Right lobe of liver (tissue), 4 donors: ENCODE results near the gene TMEM200A.

Experiments used
- POLR2A ChIP-seq: fragments of 450-650 bp; IDR thresholded peaks from one replicate; pipeline ENCODE4 v1.6.1; 2017; ENCODE audit warnings: antibody characterized with exemption, mild to moderate bottlenecking
- TF ChIP-seq, protein P1 (sequence below), 4 donors: fragments of 200-600 bp in 3 of 4; fragments of 450-650 bp in 1 of 4; IDR thresholded peaks; one replicate each; pipeline versions ENCODE4 v1.5.1 to v1.8.0; 2016 to 2022; ENCODE audit warnings: antibody characterized with exemption in 4 of 4, mild to moderate bottlenecking in 2 of 4
- donor health status: DM: no; HTN: no; CAD: no.
- donor health status: DM: no; HTN: no; CAD: no.
- donor health status: DM: no; HTN: yes; CAD: no.

GRCh38 chr6:130489514-130489913, 123.7 kb downstream of the TMEM200A start:
- no peak for TF ChIP-seq POLR2A
- TF ChIP-seq, protein P1, sequence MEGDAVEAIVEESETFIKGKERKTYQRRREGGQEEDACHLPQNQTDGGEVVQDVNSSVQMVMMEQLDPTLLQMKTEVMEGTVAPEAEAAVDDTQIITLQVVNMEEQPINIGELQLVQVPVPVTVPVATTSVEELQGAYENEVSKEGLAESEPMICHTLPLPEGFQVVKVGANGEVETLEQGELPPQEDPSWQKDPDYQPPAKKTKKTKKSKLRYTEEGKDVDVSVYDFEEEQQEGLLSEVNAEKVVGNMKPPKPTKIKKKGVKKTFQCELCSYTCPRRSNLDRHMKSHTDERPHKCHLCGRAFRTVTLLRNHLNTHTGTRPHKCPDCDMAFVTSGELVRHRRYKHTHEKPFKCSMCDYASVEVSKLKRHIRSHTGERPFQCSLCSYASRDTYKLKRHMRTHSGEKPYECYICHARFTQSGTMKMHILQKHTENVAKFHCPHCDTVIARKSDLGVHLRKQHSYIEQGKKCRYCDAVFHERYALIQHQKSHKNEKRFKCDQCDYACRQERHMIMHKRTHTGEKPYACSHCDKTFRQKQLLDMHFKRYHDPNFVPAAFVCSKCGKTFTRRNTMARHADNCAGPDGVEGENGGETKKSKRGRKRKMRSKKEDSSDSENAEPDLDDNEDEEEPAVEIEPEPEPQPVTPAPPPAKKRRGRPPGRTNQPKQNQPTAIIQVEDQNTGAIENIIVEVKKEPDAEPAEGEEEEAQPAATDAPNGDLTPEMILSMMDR (IDR thresholded peaks at IDR 0.05), result no peak
